ENCODE data around the gene MAPK12. TPM values are rescaled to one million over a fixed set of nuclear protein-coding genes. Genes with fewer than 3 reads are reported as not detected.
A peak's percentile ranks its signal among the peaks of the same experiment; 100 is the strongest.

The MAPK12 gene
- total and polyA plus RNA-seq, 10 of the 15 experiments (the other 5 are each of a cell fraction or from before 2014, with no cell fraction given): 1.1 to 38.9 (median 16.3) TPM

DNA sequence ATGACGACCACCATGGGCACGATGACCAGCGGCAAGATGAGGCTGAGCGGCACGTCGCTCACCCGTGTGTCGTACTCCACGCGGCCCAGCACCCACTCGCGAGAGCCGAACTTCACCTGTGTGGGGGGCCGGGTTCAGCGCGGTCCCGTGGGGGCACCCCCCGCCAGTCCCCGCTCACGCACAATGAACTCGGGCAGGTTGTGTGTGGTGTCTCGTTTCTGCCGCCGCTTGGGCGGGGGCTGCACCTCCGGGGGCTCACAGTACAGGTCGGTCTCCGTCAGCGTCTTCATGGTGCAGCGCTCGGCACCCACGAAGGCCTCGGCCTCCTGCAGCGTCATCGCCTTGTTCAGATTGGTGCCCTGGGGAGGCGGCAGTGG, 19.9 kb upstream of the MAPK12 start:
- Histone ChIP-seq H4K20me1 (ENCODE audit: control insufficient read depth, insufficient read depth) (no peaks in the 10 kb centered on the region), H3K4me2 (ENCODE audit: control insufficient read depth, insufficient read depth) (no peak overlapping the region), H2AFZ (ENCODE audit: control insufficient read depth, low read depth, low read length) (no peak overlapping the region), H3K79me2 (ENCODE audit: control insufficient read depth, insufficient read depth, low read length) (no peaks in the 10 kb centered on the region), H3K4me1 (ENCODE audit: control insufficient read depth, insufficient read depth, low read length) (no peaks in the 10 kb centered on the region), H3K9ac (ENCODE audit: control insufficient read depth, insufficient read depth, low read length) (no peak overlapping the region), H3K27me3 (replicated peaks in 1 of 2; ENCODE audit: control insufficient read depth in 2 of 2, insufficient read depth in 2 of 2, low read length in 1 of 2) (no peaks in the 10 kb centered on the region), H3K27ac (ENCODE audit: control insufficient read depth, insufficient read depth) (no peak overlapping the region), H3K9me3 (replicated peaks; ENCODE audit: control insufficient read depth, insufficient read depth, low read length) (no peaks in the 10 kb centered on the region), H3K36me3 (ENCODE audit: control insufficient read depth in 2 of 2, insufficient read depth in 2 of 2, low read length in 1 of 2) (peaks cover 0 to 43% of the 10 kb centered on the region in 2 experiments; a peak in 3 of 4 replicates), H3K4me3 (no peak overlapping the region)
- intact Hi-C loops (cut with micrococcal nuclease; ENCODE audit: unreplicated experiment): no loop called here
- POLR2A ChIA-PET: no interaction called here
- DNase-seq (ENCODE audit: low read depth, low spot score) (no peak), ATAC-seq (no peak), FAIRE-seq (no peak)
- RAD21 ChIA-PET (ENCODE audit: unreplicated experiment): no interaction called here
- CTCF ChIA-PET: no interaction called here
- TF ChIP-seq JUND (IDR thresholded peaks at IDR 0.05; ENCODE audit: low read depth, low read length) (no peak), CHD4 (IDR thresholded peaks at IDR 0.05) (no peak), TCF3 (IDR thresholded peaks at IDR 0.05; ENCODE audit: borderline replicate concordance, insufficient read depth, low read depth, low read length) (peak; percentile 49; the same call in 1 of the 2 replicates), IRF4 (IDR thresholded peaks at IDR 0.05; ENCODE audit: low read depth, low read length) (no peak), BCL3 (IDR thresholded peaks at IDR 0.05; ENCODE audit: borderline replicate concordance, insufficient read depth, low read depth, low read length, poor library complexity, severe bottlenecking) (peak; percentile 44)
- TF ChIP-seq, protein P1, sequence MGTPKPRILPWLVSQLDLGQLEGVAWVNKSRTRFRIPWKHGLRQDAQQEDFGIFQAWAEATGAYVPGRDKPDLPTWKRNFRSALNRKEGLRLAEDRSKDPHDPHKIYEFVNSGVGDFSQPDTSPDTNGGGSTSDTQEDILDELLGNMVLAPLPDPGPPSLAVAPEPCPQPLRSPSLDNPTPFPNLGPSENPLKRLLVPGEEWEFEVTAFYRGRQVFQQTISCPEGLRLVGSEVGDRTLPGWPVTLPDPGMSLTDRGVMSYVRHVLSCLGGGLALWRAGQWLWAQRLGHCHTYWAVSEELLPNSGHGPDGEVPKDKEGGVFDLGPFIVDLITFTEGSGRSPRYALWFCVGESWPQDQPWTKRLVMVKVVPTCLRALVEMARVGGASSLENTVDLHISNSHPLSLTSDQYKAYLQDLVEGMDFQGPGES (IDR thresholded peaks at IDR 0.05): no peak
- SMC1A ChIA-PET (ENCODE audit: uncharacterized antibody, unreplicated experiment): no interaction called here
- in situ Hi-C loops (cut with MboI): no loop called here
- TSS peak; percentile 68 for BruUV-seq (replicated peaks)
- 97% methylated on average over 35 of the region's 36 CpGs for WGBS (ENCODE audit: insufficient coverage, insufficient replicate concordance, low lambda C conversion rate, missing lambda C conversion rate)
